LNCaP clone FGC (cell line): Measurements from ENCODE around the gene ASMTL.

Source experiments
- DNase-seq: peaks from one replicate; pipeline ENCODE4 v3.0.0-alpha.2; 2011; ENCODE audit warnings: low read depth
- H3K4me3 ChIP-seq: 2 replicates; pipeline ENCODE4 v1.5.1; 2011; ENCODE audit warnings: mild to moderate bottlenecking, low read depth, low read length, control low read depth
- CTCF ChIP-seq: IDR thresholded peaks from 2 replicates; pipeline ENCODE4 v1.5.1; 2012; ENCODE audit warnings: mild to moderate bottlenecking; ENCODE audit not compliant: control insufficient read depth, insufficient read depth; ENCODE audit errors: extremely low read depth

ASMTL gene

GRCh38 chrX:1444561-1445500, 7.9 kb downstream of the ASMTL start:
- TF ChIP-seq CTCF, result no peak
- DNase-seq, result no peak
- H3K4me3 ChIP-seq, result no peak overlapping the region

- TF ChIP-seq CTCF, result no peak
- no peak overlapping the region for H3K4me3 ChIP-seq
- DNase-seq, result no peak
These were observed 9.1 kb downstream of the ASMTL start for GRCh38 chrX:1443496-1444075.

GRCh38 chrX:1442724-1443367, 9.9 kb downstream of the ASMTL start:
- TF ChIP-seq CTCF, result no peak
- no peak for DNase-seq
- no peak overlapping the region for H3K4me3 ChIP-seq

- no peak for DNase-seq
- no peak for TF ChIP-seq CTCF
- H3K4me3 ChIP-seq, result no peak overlapping the region
These were observed 10.6 kb downstream of the ASMTL start for GRCh38 chrX:1442016-1442665.

- no peak for DNase-seq
- H3K4me3 ChIP-seq, result no peak overlapping the region
- no peak for TF ChIP-seq CTCF
These were observed 12.2 kb downstream of the ASMTL start for GRCh38 chrX:1440506-1440905.

- no peak for TF ChIP-seq CTCF
- no peak overlapping the region for H3K4me3 ChIP-seq
- DNase-seq, result no peak
These were observed 17.3 kb downstream of the ASMTL start for GRCh38 chrX:1435241-1435895.
